Measurements from ENCODE around the gene CCDC102A.

DNA sequence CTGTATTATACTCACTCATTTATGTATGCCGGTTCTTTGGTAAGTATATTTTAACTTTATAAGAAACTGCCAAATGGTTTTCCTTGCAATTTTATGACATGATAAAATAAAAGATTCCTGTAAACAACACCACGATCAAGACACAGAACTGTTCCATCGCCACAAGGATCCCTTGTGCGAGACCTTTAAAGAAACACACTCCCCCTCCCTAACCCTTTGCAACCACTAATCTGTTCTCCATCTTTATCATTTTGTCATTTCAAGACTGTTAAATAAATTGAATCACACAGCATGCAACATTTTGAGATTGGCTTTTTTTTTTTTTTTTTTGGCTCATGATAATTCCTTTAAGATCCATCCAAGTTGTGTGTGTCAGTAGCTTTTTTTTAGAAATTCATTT, 12.0 kb upstream of the CCDC102A start:
- TF ChIP-seq POLR2A (IDR thresholded peaks at IDR 0.05; ENCODE audit: borderline replicate concordance, extremely low read depth, insufficient read depth, insufficient read length): no peak
- TF ChIP-seq, protein P1, sequence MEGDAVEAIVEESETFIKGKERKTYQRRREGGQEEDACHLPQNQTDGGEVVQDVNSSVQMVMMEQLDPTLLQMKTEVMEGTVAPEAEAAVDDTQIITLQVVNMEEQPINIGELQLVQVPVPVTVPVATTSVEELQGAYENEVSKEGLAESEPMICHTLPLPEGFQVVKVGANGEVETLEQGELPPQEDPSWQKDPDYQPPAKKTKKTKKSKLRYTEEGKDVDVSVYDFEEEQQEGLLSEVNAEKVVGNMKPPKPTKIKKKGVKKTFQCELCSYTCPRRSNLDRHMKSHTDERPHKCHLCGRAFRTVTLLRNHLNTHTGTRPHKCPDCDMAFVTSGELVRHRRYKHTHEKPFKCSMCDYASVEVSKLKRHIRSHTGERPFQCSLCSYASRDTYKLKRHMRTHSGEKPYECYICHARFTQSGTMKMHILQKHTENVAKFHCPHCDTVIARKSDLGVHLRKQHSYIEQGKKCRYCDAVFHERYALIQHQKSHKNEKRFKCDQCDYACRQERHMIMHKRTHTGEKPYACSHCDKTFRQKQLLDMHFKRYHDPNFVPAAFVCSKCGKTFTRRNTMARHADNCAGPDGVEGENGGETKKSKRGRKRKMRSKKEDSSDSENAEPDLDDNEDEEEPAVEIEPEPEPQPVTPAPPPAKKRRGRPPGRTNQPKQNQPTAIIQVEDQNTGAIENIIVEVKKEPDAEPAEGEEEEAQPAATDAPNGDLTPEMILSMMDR (IDR thresholded peaks at IDR 0.05 in 2 of 3, conservative IDR thresholded peaks at IDR 0.05 in 1 of 3; ENCODE audit: borderline replicate concordance in 1 of 3, insufficient read depth in 1 of 3, low read depth in 2 of 3, low read length in 2 of 3): no peak
- TF ChIP-seq POLR2AphosphoS5 (IDR thresholded peaks at IDR 0.05; ENCODE audit: low read depth, low read length): no peak
- TF ChIP-seq EZH2phosphoT487 (IDR thresholded peaks at IDR 0.05; ENCODE audit: borderline replicate concordance): no peak
- no peak for TF ChIP-seq SRF (IDR thresholded peaks at IDR 0.05; ENCODE audit: low read depth)
- no peak for TF ChIP-seq RAD21 (IDR thresholded peaks at IDR 0.05; ENCODE audit: low read depth)
- TF ChIP-seq SIN3A (IDR thresholded peaks at IDR 0.05; ENCODE audit: low read depth): no peak
- no peak for TF ChIP-seq EZH2 (IDR thresholded peaks at IDR 0.05)

All from HCT116 (cell line).